ENCODE measurements around the gene PTTG1IP. TPM values are rescaled to one million over a fixed set of nuclear protein-coding genes. Genes with fewer than 3 reads are reported as not detected.

PTTG1IP gene
- total and polyA plus RNA-seq, 2 of the 13 experiments (the other 11 are each of a cell fraction or from before 2014, with no cell fraction given), result 161 to 700 TPM

GRCh38 chr21:44892536-44893277 is 19.2 kb upstream of the PTTG1IP start (continued):
- TF ChIP-seq ARID4A (CRISPR knock-in tag; IDR thresholded peaks at IDR 0.05; ENCODE audit: borderline replicate concordance) (0 out of 2 replicates have a peak, but pooled peaks have one; percentile 28), KLF6 (CRISPR knock-in tag; IDR thresholded peaks at IDR 0.05) (no peak), CREB3 (CRISPR knock-in tag; IDR thresholded peaks at IDR 0.05) (no peak), MEIS1 (CRISPR knock-in tag; IDR thresholded peaks at IDR 0.05; ENCODE audit: borderline replicate concordance) (no peak), HNRNPK (IDR thresholded peaks at IDR 0.05; ENCODE audit: low read depth, low read length, poor library complexity, severe bottlenecking) (no peak), ATF2 (CRISPR knock-in tag; IDR thresholded peaks at IDR 0.05) (peak; percentile 19; the same call in 1 of the 2 replicates), NR2F2 (IDR thresholded peaks at IDR 0.05; ENCODE audit: borderline replicate concordance, low read depth) (no peak), PCBP1 (IDR thresholded peaks at IDR 0.05; ENCODE audit: borderline replicate concordance, low read depth, low read length) (no peak), ZNF678 (CRISPR knock-in tag; IDR thresholded peaks at IDR 0.05) (no peak), HNF1B (CRISPR knock-in tag; IDR thresholded peaks at IDR 0.05) (peak; percentile 32; the same call in 1 of the 2 replicates), ZNF138 (CRISPR knock-in tag; IDR thresholded peaks at IDR 0.05; ENCODE audit: low read depth) (no peak), NFIB (CRISPR knock-in tag; IDR thresholded peaks at IDR 0.05; ENCODE audit: borderline replicate concordance) (no peak), HMGXB4 (CRISPR knock-in tag; IDR thresholded peaks at IDR 0.05; ENCODE audit: borderline replicate concordance in 1 of 2, low read depth in 1 of 2) (peak; percentile 50 to 63; a peak in 3 of 4 replicates), RXRB (CRISPR knock-in tag; IDR thresholded peaks at IDR 0.05; ENCODE audit: borderline replicate concordance) (peak; percentile 60; the same call in 1 of the 2 replicates), ZNF724P (CRISPR knock-in tag; IDR thresholded peaks at IDR 0.05; ENCODE audit: borderline replicate concordance) (no peak), GTF2F1 (IDR thresholded peaks at IDR 0.05; ENCODE audit: low read length) (no peak), KLF13 (CRISPR knock-in tag; IDR thresholded peaks at IDR 0.05) (no peak), KLF16 (CRISPR knock-in tag; IDR thresholded peaks at IDR 0.05) (0 out of 4 replicates have a peak, but pooled peaks of 1 of the 2 experiments have one; percentile 43)

Data from HepG2 (cell line).